ENCODE results near the gene COMMD7.
A peak's percentile ranks its signal among the peaks of the same experiment; 100 is the strongest.

The COMMD7 gene

GRCh38 chr20:32652739-32653526 lies 90.3 kb downstream of the COMMD7 start:
- peak; percentile 70 to 83 for DNase-seq (ENCODE audit: extremely low read depth in 1 of 2, low read depth in 1 of 2)

Measured in activated CD8-positive, alpha-beta memory T cell treated with anti-CD3 and anti-CD28 coated beads for 1 hour (primary cell).